HG03135 (cell line): Measurements from ENCODE around the gene HSPA6.
"Not testable (repeated sequence)": the region's sequence is repeated elsewhere in the genome, so short reads cannot be mapped to it uniquely, and the experiment has no call there.

ENCODE experiments used
- ATAC-seq: cut with Tn5 transposase; IDR thresholded peaks from one replicate; pipeline ENCODE4 v1.9.1; 2021; ENCODE audit warnings: mild to moderate bottlenecking, moderate library complexity; ENCODE audit not compliant: unreplicated experiment

The HSPA6 gene

DNA sequence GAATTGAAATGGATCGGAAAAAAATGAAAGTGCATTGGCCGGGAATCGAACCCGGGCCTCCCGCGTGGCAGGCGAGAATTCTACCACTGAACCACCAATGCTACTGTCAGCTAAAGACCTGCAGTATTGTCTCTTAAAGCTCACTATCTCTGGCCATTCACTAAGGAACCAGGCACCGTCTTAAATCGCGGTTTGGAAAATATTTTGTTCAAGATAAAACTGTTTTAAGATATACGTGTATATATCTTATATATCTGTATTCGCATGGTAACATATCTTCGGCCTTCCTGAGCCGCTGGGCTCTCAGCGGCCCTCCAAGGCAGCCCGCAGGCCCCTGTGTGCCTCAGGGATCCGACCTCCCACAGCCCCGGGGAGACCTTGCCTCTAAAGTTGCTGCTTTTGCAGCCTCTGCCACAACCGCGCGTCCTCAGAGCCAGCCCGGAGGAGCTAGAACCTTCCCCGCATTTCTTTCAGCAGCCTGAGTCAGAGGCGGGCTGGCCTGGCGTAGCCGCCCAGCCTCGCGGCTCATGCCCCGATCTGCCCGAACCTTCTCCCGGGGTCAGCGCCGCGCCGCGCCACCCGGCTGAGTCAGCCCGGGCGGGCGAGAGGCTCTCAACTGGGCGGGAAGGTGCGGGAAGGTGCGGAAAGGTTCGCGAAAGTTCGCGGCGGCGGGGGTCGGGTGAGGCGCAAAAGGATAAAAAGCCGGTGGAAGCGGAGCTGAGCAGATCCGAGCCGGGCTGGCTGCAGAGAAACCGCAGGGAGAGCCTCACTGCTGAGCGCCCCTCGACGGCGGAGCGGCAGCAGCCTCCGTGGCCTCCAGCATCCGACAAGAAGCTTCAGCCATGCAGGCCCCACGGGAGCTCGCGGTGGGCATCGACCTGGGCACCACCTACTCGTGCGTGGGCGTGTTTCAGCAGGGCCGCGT, at the start of gene HSPA6:
Gene HSPA6, plus strand, starts transcription at position 724 of the 925 bp plus-strand sequence. Its CDS starts 119 bp downstream, at position 843.
- ATAC-seq = peak; percentile 67

GRCh38 chr1:161477711-161478110, 46.6 kb upstream of the HSPA6 start:
- ATAC-seq = not testable (repeated sequence)

GRCh38 chr1:161478985-161479384, 45.4 kb upstream of the HSPA6 start:
- ATAC-seq = no peak

- no peak for ATAC-seq
Observed at GRCh38 chr1:161480381-161481035, 43.8 kb upstream of the HSPA6 start.

DNA sequence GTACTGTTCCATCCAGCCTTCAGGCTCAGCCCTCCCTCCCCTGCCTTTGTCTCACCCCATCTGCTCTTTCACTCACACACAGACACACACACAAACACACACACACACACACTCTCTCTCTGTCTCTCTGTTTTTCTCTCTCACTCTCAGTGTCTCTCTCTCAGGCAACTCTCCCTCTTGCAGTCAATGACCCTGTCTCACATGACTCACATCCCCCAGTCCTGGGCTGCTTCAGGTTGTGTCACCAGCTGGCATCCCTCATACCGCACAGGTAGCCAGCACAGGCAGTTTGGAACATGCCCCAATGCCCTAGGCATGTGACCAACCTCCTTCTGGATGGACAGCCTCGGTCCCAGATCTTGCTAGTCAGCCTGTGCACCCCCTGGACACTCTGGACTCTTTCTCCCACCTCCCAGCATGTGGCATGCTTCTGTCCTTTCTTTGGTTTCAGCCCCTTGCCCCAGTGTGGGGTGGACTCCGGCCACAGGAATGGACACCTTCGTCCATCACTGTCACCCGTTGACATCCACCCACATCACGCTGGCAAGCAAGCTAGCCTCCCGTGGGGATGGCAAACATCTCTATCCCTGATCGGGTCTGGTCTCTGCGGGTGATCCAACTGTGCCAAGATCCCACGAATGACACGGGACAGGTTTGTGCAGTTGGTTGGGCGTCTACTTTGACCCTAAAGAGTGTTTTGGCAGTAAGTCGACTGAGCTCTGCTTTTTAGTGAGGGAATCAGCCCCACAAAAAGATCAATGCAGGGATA, 42.5 kb upstream of the HSPA6 start:
- no peak for ATAC-seq

DNA sequence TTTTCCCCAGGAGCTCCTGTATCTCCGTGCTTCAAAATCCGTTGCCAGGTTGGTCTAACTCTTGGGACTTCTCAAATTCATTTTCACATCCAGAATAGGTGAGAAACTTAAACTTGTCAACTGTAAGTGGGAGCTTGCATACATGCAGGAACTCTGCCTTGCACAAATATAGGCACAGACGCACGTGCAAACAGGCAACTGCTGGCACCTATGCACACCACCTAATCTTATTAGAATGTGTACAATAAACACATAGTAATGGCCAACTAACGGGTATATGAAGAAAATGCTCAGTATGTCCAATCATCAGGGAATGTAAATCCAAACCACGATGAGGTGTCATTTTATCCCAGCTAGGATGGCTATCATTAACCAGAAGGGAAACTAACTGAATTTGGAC, 41.7 kb upstream of the HSPA6 start:
- ATAC-seq = no peak

DNA sequence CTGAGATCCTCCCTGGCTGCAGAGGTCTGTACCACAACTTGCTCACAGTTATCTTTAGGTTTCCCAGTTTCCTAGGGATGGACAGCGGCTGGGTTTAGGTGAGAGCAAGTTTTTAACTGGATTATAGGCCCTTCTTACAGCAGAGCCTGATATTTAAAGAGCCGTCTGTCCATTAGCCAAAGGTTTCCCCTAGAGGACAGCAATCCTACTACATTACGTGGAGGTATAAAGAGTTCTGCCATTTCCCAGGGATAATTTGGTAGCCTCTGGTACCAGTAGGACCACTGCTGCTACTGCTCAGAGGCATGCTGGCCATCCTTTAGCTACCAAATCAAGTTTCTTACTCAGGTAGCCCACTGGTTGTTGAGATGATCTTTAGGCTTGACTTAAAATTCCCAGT, 41.0 kb upstream of the HSPA6 start:
- ATAC-seq = no peak

- ATAC-seq = no peak
Observed at GRCh38 chr1:161484613-161485012, 39.7 kb upstream of the HSPA6 start.

- ATAC-seq = no peak
Observed at GRCh38 chr1:161486806-161487741, 37.3 kb upstream of the HSPA6 start.

GRCh38 chr1:161491472-161491871, 32.9 kb upstream of the HSPA6 start:
- no peak for ATAC-seq

DNA sequence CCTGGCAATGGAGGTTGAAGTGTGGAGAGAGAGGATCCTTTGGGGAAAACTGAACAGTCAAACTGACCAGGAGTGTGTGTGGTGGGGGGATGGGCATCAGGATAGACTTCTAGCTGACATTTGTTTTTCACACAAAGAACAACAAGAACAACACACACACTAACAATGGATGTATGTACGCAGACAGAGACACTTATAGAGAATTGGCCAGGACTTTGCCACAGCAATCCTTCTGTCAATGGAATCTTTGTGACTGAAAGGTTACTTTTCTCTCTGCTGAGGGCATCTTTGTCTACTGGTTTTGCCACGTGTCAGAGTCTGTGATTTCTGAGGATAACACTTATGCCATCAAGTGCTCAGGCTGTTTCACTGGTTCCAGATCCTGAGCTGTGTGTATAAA, 31.5 kb upstream of the HSPA6 start:
- ATAC-seq = no peak

DNA sequence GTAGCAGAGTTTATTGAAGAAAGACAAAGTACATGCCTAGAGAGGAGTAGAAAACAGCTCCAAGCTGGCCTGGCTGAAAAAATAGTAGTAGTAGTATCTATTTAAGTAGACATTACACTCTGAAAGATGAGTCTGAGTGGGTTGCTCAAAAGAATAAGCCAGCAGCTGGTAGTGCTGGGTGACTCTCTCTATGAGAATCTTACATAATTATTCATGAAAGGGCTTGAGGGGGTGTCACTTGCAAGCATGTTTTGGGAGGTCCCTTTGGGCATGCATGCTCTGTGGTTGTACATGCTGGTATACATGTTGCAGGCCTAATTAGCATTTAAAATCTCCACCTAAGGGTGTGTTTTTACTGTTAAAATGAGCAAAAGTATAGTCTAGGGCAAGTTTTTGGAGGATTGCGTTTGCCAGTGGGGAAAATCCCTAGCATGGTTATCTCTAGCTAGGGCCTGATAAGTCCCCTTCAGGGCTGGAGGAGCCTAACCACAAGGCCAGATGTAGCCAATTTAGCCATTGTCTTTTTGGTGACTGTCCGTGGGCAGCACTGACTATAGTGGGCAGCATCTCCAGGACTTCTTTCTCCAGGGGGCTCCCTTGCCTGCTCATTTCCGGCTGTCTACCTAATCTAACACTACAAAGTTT, 30.1 kb upstream of the HSPA6 start:
- ATAC-seq = no peak

DNA sequence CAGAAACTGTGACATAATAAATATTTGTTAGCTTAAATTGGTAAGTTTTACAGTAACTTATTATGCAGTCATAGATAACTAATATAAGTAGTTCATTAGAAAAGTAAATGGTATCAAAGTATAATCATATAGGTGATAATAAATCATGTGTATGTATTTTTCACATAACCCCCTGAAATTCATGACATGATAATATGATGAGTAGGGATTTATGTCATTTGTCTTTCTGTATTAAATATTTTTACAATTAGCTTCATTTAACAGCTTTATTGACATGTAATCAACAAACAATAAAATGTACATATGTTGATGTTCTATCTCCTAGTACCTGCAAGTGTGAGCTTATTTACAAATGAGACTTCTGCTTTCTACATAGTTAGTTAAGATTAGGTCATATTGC, 28.9 kb upstream of the HSPA6 start:
- no peak for ATAC-seq

GRCh38 chr1:161497961-161498360, 26.4 kb upstream of the HSPA6 start:
- no peak for ATAC-seq

GRCh38 chr1:161498646-161499045, 25.7 kb upstream of the HSPA6 start:
- ATAC-seq = no peak

DNA sequence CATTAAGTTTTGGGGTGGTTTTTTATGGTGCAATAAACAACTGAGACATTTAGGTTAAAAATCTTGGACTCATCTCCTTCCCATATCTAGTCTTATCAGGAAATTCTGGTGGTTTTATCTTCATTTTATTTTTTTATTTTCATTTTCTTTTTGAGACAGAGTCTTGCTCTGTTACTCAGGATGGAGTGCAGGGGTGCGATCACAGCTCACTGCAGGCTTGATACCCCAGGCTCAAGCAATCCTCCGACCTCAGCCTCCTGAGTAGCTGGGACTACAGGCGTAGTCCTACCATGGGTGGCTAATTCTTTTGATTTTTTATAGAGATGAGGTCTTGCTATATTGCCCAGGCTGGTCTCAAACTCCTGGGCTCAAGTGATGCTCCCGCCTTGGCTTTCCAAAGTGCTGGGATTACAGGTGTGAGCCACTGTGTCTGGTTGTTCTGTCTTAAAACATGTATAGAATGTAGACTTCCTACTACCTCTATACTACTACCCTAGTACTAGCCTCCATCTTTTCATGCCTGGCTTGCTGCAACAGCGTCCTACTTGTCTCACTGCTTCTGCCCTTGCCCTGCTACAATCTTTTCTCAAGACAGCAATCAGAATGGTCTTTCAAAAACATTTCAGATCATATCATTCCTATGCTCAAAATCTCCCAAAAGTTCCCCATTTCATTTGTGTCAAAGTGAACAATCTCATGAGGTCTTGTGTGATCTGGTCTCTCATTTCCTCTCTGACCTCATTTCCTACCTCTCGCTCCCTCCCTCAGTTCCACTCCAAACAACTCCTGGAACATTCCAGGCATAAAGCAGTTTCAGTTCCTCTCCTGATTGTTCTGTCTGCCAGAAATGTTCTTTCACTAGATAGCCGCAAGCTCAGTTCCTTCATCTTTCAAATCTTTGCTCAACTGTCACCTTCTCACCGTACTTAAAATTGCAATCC, 25.0 kb upstream of the HSPA6 start:
- ATAC-seq = no peak

DNA sequence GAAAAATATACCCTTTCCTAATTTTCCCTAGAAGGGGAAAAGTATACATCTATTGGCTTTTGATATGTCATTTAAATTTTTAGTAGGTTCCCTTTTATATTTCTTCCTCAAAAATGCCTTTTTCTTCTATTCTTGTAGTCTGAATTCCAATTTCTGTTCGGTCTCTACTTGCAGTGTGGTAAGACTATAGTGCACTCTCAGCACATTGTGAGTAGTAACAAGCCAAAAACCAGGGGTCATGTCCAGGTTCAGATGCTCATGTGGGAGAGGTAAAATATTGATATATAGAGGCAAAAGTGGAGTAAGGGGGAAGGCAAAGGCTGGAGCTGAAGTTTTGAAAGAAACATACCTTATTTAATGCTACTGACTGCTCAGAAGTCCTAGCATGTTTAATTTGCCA, 23.1 kb upstream of the HSPA6 start:
- no peak for ATAC-seq

GRCh38 chr1:161502181-161502580, 22.2 kb upstream of the HSPA6 start:
- no peak for ATAC-seq
